Astrocyte (in vitro differentiated cells and primary cell): ENCODE measurements around the gene ARHGDIA. TPM values are rescaled to one million over a fixed set of nuclear protein-coding genes. Genes with fewer than 3 reads are reported as not detected.

Experiments used
- DNase-seq: peaks from one replicate; pipeline ENCODE4 v3.0.0-alpha.2; 2010; ENCODE audit warnings: low read depth
- FAIRE-seq: peaks from 2 replicates; lab custom pipeline; 2011; peaks lifted over from hg19 to GRCh38; lab: Jason Lieb, UNC
- H2AFZ ChIP-seq: 2 replicates; pipeline ENCODE4 v1.6.0; 2012; ENCODE audit warnings: low read depth, low read length, inconsistent platforms
- H3K27ac ChIP-seq: 2 replicates; pipeline ENCODE4 v1.5.1; 2011; ENCODE audit warnings: low read depth, low read length, inconsistent platforms
- H3K27me3 ChIP-seq: 2 replicates; pipeline ENCODE4 v1.6.0; 2011; ENCODE audit warnings: low read length, inconsistent platforms; ENCODE audit not compliant: insufficient read depth
- H3K36me3 ChIP-seq: 2 replicates; pipeline ENCODE4 v1.5.1; 2011; ENCODE audit warnings: low read length, inconsistent platforms; ENCODE audit not compliant: insufficient read depth
- H3K4me1 ChIP-seq: 2 replicates; pipeline ENCODE4 v1.5.1; 2011; ENCODE audit warnings: low read length, inconsistent platforms; ENCODE audit not compliant: insufficient read depth
- H3K4me2 ChIP-seq: 2 replicates; pipeline ENCODE4 v1.6.0; 2012; ENCODE audit warnings: low read length, inconsistent platforms
- H3K4me3 ChIP-seq: 2 replicates; pipeline ENCODE4 v1.5.1; 2011; ENCODE audit warnings: low read depth, mild to moderate bottlenecking, low read length, inconsistent platforms; ENCODE audit not compliant: insufficient read depth
- H3K79me2 ChIP-seq: 2 replicates; pipeline ENCODE4 v1.6.0; 2012; ENCODE audit warnings: mild to moderate bottlenecking, low read length, inconsistent platforms; ENCODE audit not compliant: insufficient read depth
- H3K9ac ChIP-seq: 2 replicates; pipeline ENCODE4 v1.6.0; 2012; ENCODE audit warnings: mild to moderate bottlenecking, low read length, inconsistent platforms
- H3K9me3 ChIP-seq: 2 replicates; pipeline ENCODE4 v1.5.1; 2012; ENCODE audit warnings: low read depth, mild to moderate bottlenecking, low read length, inconsistent platforms; ENCODE audit not compliant: insufficient read depth
- H4K20me1 ChIP-seq: 2 replicates; pipeline ENCODE4 v1.6.0; 2012; ENCODE audit warnings: low read length, inconsistent platforms; ENCODE audit not compliant: insufficient read depth
- H3K27ac Mint-ChIP-seq: one replicate; pipeline ENCODE4 v1.8.0; 2021; ENCODE audit warnings: mild to moderate bottlenecking, mixed read lengths; ENCODE audit not compliant: unreplicated experiment
- H3K27me3 Mint-ChIP-seq: one replicate; pipeline ENCODE4 v1.8.0; 2021; ENCODE audit warnings: low read depth, mixed read lengths; ENCODE audit not compliant: unreplicated experiment
- H3K36me3 Mint-ChIP-seq: one replicate; pipeline ENCODE4 v1.8.0; 2021; ENCODE audit warnings: low read depth, mixed read lengths; ENCODE audit not compliant: unreplicated experiment
- H3K4me1 Mint-ChIP-seq: one replicate; pipeline ENCODE4 v1.8.0; 2021; ENCODE audit warnings: low read depth, mixed read lengths; ENCODE audit not compliant: unreplicated experiment
- H3K4me3 Mint-ChIP-seq: one replicate; pipeline ENCODE4 v1.8.0; 2021; ENCODE audit warnings: mild to moderate bottlenecking, moderate library complexity, mixed read lengths; ENCODE audit not compliant: unreplicated experiment
- H3K9me3 Mint-ChIP-seq: one replicate; pipeline ENCODE4 v1.8.0; 2021; ENCODE audit warnings: mild to moderate bottlenecking, mixed read lengths; ENCODE audit not compliant: unreplicated experiment
- CTCF ChIP-seq: IDR thresholded peaks from 2 replicates; pipeline ENCODE4 v1.5.1; 2011; ENCODE audit warnings: low read depth, mild to moderate bottlenecking, inconsistent platforms, low read length, moderate library complexity; ENCODE audit not compliant: insufficient read depth
- EZH2 ChIP-seq: IDR thresholded peaks from 2 replicates; pipeline ENCODE4 v1.6.1; 2012; ENCODE audit warnings: mild to moderate bottlenecking, low read length, inconsistent platforms; ENCODE audit not compliant: insufficient read depth
- total RNA-seq: library from RNA; stranded (reverse); gene quantifications from 2 replicates; pipeline ENCODE4 v1.2.1, GENCODE V29; 2021

ARHGDIA gene
- total RNA-seq, 1 donor from 2014 or later = 352 TPM

DNA sequence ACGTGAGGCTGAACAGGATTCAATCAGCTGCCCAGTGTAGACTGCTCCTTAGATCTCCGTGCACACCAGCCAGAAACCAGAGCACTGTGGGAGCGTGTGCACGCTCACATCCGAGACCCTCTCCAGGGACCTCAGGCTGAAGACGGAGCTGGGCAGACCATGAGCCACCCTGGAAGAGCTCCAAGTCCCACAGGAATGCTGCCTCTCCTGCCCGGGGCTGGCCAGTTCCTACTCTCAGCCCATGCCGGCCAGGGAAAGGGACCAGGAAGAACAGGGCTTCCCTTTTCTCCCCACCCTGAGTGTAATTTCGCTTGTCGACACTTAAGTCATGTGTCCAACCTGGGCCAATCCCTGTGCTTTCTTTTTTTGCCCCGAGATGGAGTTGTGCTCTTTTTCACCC, 13.4 kb upstream of the ARHGDIA start:
- Histone ChIP-seq H3K36me3 (peaks cover 33% of the 10 kb centered on the region), H4K20me1 (peaks cover 57% of the 10 kb centered on the region), H3K79me2 (peaks cover 56% of the 10 kb centered on the region), H3K4me3 (no peak overlapping the region), H3K9ac (no peak overlapping the region), H3K9me3 (no peaks in the 10 kb centered on the region), H2AFZ (no peak overlapping the region), H3K4me2 (no peak overlapping the region), H3K27me3 (no peaks in the 10 kb centered on the region), H3K27ac (no peak overlapping the region), H3K4me1 (peaks cover 25% of the 10 kb centered on the region)
- H3K9me3 Mint-ChIP-seq = no peaks in the 10 kb centered on the region
- no peak overlapping the region for H3K27ac Mint-ChIP-seq
- peaks cover 23% of the 10 kb centered on the region for H3K4me1 Mint-ChIP-seq
- no peak for FAIRE-seq
- TF ChIP-seq EZH2 = no peak
- TF ChIP-seq CTCF = no peak
- no peak overlapping the region for H3K4me3 Mint-ChIP-seq
- H3K27me3 Mint-ChIP-seq = no peaks in the 10 kb centered on the region
- no peak for DNase-seq
- peaks cover 20% of the 10 kb centered on the region for H3K36me3 Mint-ChIP-seq

DNA sequence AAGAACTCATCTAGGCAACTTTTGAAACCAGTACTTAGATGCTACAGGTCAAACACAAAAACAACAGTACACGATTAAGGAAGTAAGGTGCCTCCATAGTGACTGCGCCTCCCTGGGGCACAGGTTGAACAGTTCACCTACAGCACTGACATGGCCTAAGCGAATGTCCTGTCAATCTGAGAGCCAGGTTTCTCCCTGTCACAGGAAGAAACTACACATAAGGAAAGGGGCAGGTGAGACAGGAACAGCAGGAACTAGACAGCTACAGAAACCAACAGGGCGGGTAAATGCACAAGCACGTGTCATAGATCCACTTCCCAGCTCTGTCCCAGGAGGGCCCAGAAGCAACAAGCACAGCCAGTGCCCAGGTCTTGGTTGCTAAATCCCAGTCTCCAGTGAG, 8.0 kb upstream of the ARHGDIA start:
- Histone ChIP-seq H3K27ac (no peak overlapping the region), H3K9me3 (no peaks in the 10 kb centered on the region), H3K4me2 (no peak overlapping the region), H3K36me3 (peaks cover 15% of the 10 kb centered on the region), H3K4me3 (no peak overlapping the region), H3K27me3 (no peaks in the 10 kb centered on the region), H2AFZ (no peak overlapping the region), H3K9ac (no peak overlapping the region), H3K79me2 (peaks cover 14% of the 10 kb centered on the region), H3K4me1 (no peaks in the 10 kb centered on the region), H4K20me1 (peaks cover 13% of the 10 kb centered on the region)
- no peak for FAIRE-seq
- no peak overlapping the region for H3K4me3 Mint-ChIP-seq
- peaks cover 6% of the 10 kb centered on the region for H3K36me3 Mint-ChIP-seq
- no peaks in the 10 kb centered on the region for H3K9me3 Mint-ChIP-seq
- H3K4me1 Mint-ChIP-seq = no peaks in the 10 kb centered on the region
- no peak for DNase-seq
- no peak overlapping the region for H3K27ac Mint-ChIP-seq
- H3K27me3 Mint-ChIP-seq = no peaks in the 10 kb centered on the region
- TF ChIP-seq CTCF (no peak), EZH2 (no peak)

DNA sequence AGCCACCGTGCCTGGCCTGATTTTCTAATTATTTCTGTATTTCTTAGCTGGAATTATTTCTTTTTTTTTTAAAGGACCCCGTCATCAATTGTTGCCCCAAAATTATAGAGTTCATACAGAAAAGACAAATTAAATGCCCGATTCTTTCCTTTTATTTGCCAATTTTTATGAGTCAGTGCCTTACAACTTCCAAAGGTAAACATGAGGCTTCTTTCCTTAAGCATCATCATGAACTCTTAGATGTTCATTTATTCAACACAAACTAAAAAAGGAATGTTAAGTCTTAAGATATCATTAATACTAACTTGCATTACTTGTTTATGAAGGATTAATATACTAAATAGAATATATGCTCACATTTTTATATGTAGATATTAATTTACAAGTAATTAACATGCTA, 7.2 kb upstream of the ARHGDIA start:
- FAIRE-seq (no peak), DNase-seq (no peak)
- Histone ChIP-seq H2AFZ (no peak overlapping the region), H3K36me3 (peaks cover 15% of the 10 kb centered on the region), H3K4me1 (no peaks in the 10 kb centered on the region), H3K9me3 (no peaks in the 10 kb centered on the region), H3K27me3 (no peaks in the 10 kb centered on the region), H3K27ac (no peak overlapping the region), H3K79me2 (peaks cover 11% of the 10 kb centered on the region), H3K4me3 (no peak overlapping the region), H3K4me2 (no peak overlapping the region), H4K20me1 (peaks cover 10% of the 10 kb centered on the region), H3K9ac (no peak overlapping the region)
- Mint-ChIP-seq H3K27me3 (no peaks in the 10 kb centered on the region), H3K27ac (no peak overlapping the region), H3K9me3 (no peaks in the 10 kb centered on the region), H3K4me1 (no peaks in the 10 kb centered on the region), H3K36me3 (peaks cover 6% of the 10 kb centered on the region), H3K4me3 (no peak overlapping the region)
- TF ChIP-seq CTCF (no peak), EZH2 (no peak)
